H1 (cell line): ENCODE results near the gene NOP9. TPM values are rescaled to one million over a fixed set of nuclear protein-coding genes. Genes with fewer than 3 reads are reported as not detected.

Source experiments
- KDM1A ChIP-seq: fragments of 200-600, 300-600 bp; sonication (generic); IDR thresholded peaks from 2 replicates; pipeline ENCODE4 v1.7.1; 2016; ENCODE audit warnings: mild to moderate bottlenecking, low read length, borderline replicate concordance
- POU5F1 ChIP-seq: IDR thresholded peaks from 2 replicates; pipeline ENCODE4 v1.6.1; 2011; ENCODE audit warnings: low read depth, mild to moderate bottlenecking, low read length, moderate library complexity
- RXRA ChIP-seq: IDR thresholded peaks from 2 replicates; pipeline ENCODE4 v1.6.1; 2011; ENCODE audit warnings: low read depth, mild to moderate bottlenecking, low read length, moderate library complexity; ENCODE audit not compliant: insufficient read depth
- SRF ChIP-seq: IDR thresholded peaks from 2 replicates; pipeline ENCODE4 v1.6.1; 2011; ENCODE audit warnings: mild to moderate bottlenecking, low read depth, low read length, moderate library complexity
- SUZ12 ChIP-seq: fragments of 200-600 bp; sonication (generic); IDR thresholded peaks from 2 replicates; pipeline ENCODE4 v1.6.1; 2012; ENCODE audit warnings: mild to moderate bottlenecking, inconsistent platforms, low read length, moderate library complexity, mixed read lengths
- YY1 ChIP-seq: IDR thresholded peaks from 2 replicates; pipeline ENCODE4 v1.6.1; 2011; ENCODE audit warnings: low read depth, mild to moderate bottlenecking, low read length
- polyA plus RNA-seq, 7 experiments: library from polyadenylated mRNA; depleted of rRNA in 3 of 7; stranded (reverse) in 5 of 7; unstranded in 2 of 7; fragments of >200 nt in 5 of 7; fragments of 200-250 nt in 2 of 7; gene quantifications; 1 replicate in 5 of 7; 2 replicates in 1 of 7; 4 replicates in 1 of 7; pipeline versions ENCODE4 v1.2.1 to v1.2.3, GENCODE V29; 2011 to 2013; ENCODE audit warnings: missing spikeins in 2 of 7, mixed read lengths in 2 of 7
- total RNA-seq: library from RNA; stranded (reverse); fragmentation: NEBNext Ultra II Directional; extraction: Animal tissue kit (Norgen Biotek cat#: 25700); gene quantifications from 2 replicates; pipeline ENCODE4 v1.2.1, GENCODE V29; 2021
- TF ChIP-seq, protein P1 (sequence below): fragments of 300-600 bp; sonication (generic); IDR thresholded peaks from 2 replicates; pipeline ENCODE4 v1.7.1; 2012; ENCODE audit warnings: low read length, moderate library complexity, mild to moderate bottlenecking, inconsistent platforms; ENCODE audit not compliant: insufficient replicate concordance

NOP9 gene
- total and polyA plus RNA-seq, 2 of the 8 experiments (the other 6 are each of a cell fraction or from before 2014, with no cell fraction given) = 17.8 to 34.8 TPM

- TF ChIP-seq KDM1A = no peak
- TF ChIP-seq, protein P1, sequence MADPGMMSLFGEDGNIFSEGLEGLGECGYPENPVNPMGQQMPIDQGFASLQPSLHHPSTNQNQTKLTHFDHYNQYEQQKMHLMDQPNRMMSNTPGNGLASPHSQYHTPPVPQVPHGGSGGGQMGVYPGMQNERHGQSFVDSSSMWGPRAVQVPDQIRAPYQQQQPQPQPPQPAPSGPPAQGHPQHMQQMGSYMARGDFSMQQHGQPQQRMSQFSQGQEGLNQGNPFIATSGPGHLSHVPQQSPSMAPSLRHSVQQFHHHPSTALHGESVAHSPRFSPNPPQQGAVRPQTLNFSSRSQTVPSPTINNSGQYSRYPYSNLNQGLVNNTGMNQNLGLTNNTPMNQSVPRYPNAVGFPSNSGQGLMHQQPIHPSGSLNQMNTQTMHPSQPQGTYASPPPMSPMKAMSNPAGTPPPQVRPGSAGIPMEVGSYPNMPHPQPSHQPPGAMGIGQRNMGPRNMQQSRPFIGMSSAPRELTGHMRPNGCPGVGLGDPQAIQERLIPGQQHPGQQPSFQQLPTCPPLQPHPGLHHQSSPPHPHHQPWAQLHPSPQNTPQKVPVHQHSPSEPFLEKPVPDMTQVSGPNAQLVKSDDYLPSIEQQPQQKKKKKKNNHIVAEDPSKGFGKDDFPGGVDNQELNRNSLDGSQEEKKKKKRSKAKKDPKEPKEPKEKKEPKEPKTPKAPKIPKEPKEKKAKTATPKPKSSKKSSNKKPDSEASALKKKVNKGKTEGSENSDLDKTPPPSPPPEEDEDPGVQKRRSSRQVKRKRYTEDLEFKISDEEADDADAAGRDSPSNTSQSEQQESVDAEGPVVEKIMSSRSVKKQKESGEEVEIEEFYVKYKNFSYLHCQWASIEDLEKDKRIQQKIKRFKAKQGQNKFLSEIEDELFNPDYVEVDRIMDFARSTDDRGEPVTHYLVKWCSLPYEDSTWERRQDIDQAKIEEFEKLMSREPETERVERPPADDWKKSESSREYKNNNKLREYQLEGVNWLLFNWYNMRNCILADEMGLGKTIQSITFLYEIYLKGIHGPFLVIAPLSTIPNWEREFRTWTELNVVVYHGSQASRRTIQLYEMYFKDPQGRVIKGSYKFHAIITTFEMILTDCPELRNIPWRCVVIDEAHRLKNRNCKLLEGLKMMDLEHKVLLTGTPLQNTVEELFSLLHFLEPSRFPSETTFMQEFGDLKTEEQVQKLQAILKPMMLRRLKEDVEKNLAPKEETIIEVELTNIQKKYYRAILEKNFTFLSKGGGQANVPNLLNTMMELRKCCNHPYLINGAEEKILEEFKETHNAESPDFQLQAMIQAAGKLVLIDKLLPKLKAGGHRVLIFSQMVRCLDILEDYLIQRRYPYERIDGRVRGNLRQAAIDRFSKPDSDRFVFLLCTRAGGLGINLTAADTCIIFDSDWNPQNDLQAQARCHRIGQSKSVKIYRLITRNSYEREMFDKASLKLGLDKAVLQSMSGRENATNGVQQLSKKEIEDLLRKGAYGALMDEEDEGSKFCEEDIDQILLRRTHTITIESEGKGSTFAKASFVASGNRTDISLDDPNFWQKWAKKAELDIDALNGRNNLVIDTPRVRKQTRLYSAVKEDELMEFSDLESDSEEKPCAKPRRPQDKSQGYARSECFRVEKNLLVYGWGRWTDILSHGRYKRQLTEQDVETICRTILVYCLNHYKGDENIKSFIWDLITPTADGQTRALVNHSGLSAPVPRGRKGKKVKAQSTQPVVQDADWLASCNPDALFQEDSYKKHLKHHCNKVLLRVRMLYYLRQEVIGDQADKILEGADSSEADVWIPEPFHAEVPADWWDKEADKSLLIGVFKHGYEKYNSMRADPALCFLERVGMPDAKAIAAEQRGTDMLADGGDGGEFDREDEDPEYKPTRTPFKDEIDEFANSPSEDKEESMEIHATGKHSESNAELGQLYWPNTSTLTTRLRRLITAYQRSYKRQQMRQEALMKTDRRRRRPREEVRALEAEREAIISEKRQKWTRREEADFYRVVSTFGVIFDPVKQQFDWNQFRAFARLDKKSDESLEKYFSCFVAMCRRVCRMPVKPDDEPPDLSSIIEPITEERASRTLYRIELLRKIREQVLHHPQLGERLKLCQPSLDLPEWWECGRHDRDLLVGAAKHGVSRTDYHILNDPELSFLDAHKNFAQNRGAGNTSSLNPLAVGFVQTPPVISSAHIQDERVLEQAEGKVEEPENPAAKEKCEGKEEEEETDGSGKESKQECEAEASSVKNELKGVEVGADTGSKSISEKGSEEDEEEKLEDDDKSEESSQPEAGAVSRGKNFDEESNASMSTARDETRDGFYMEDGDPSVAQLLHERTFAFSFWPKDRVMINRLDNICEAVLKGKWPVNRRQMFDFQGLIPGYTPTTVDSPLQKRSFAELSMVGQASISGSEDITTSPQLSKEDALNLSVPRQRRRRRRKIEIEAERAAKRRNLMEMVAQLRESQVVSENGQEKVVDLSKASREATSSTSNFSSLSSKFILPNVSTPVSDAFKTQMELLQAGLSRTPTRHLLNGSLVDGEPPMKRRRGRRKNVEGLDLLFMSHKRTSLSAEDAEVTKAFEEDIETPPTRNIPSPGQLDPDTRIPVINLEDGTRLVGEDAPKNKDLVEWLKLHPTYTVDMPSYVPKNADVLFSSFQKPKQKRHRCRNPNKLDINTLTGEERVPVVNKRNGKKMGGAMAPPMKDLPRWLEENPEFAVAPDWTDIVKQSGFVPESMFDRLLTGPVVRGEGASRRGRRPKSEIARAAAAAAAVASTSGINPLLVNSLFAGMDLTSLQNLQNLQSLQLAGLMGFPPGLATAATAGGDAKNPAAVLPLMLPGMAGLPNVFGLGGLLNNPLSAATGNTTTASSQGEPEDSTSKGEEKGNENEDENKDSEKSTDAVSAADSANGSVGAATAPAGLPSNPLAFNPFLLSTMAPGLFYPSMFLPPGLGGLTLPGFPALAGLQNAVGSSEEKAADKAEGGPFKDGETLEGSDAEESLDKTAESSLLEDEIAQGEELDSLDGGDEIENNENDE = no peak
- no peak for TF ChIP-seq YY1
- TF ChIP-seq RXRA = no peak
- TF ChIP-seq SRF = no peak
- TF ChIP-seq SUZ12 = no peak
- TF ChIP-seq POU5F1 = no peak
Observed at GRCh38 chr14:24255438-24255837, 44.2 kb upstream of the NOP9 start (continued).
